Measurements from ENCODE around the gene VEGFB. TPM values are rescaled to one million over a fixed set of nuclear protein-coding genes. Genes with fewer than 3 reads are reported as not detected.

Gene VEGFB
- polyA plus RNA-seq, 3 donors, result 0.40 to 5.6 TPM; not detected in 1

DNA sequence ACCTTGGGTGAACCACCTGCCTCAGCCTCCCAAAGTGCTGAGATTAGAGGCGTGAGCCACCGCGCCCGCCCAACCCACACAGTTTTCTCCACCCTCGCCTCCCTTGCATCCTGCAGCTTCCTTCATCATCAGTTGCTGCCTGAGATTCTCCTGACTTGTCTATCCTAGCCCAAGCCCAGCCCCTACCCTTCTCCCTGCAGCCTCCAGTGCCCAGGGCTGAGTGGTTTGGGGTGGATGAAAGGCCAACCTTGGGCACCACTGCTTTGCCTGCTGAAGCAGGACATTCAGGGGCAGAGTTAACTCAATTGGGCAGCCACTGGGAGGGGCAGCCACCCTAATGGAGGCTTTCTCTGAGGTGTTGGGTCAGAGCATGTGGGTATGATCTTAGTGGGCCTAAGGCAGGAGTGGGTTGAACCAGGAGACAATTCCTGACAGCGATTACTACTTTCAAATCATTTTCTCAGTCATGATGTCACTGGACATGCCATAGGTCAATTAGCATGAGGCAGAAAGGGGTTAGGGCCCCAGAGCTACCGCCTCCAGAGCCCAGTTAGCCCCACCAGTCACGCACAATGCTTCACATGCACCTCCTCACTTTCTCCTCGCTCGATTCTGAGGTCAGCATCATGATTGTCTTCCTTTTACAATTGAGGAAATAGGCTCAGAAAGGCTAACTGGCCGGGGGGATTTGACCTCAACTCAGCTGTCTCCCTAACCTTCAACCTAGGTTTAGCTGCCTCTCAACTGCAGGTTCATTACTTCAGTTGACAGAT, 5.5 kb downstream of the VEGFB start:
- TF ChIP-seq, protein P1, sequence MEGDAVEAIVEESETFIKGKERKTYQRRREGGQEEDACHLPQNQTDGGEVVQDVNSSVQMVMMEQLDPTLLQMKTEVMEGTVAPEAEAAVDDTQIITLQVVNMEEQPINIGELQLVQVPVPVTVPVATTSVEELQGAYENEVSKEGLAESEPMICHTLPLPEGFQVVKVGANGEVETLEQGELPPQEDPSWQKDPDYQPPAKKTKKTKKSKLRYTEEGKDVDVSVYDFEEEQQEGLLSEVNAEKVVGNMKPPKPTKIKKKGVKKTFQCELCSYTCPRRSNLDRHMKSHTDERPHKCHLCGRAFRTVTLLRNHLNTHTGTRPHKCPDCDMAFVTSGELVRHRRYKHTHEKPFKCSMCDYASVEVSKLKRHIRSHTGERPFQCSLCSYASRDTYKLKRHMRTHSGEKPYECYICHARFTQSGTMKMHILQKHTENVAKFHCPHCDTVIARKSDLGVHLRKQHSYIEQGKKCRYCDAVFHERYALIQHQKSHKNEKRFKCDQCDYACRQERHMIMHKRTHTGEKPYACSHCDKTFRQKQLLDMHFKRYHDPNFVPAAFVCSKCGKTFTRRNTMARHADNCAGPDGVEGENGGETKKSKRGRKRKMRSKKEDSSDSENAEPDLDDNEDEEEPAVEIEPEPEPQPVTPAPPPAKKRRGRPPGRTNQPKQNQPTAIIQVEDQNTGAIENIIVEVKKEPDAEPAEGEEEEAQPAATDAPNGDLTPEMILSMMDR (IDR thresholded peaks at IDR 0.05), result no peak
- WGBS (ENCODE audit: insufficient coverage), result 44% methylated on average over 8 of the region's 11 CpGs
- Mint-ChIP-seq H3K27ac (peak overlapping the region; percentile 100), H3K36me3 (peaks cover 22 to 24% of the 10 kb centered on the region in 2 donors), H3K9me3 (no peaks in the 10 kb centered on the region), H3K27me3 (ENCODE audit: low read depth in 3 of 3) (peaks cover 2 to 9% (median 7%) of the 10 kb centered on the region in 3 donors), H3K4me3 (peak overlapping the region; percentile 87 to 92), H3K4me1 (peaks cover 55% of the 10 kb centered on the region)
- peak overlapping the region; percentile 40 to 84 (median 41) for H3K4me3 ChIP-seq (replicated peaks in 1 of 3; ENCODE audit: low read depth in 2 of 3, low read length in 3 of 3)
- H2AFZ ChIP-seq (ENCODE audit: insufficient read depth, low read depth, low read length, poor library complexity, severe bottlenecking), result no peak overlapping the region
- no peaks in the 10 kb centered on the region for H4K20me1 ChIP-seq (ENCODE audit: insufficient read depth, low read length)
- peaks cover 60 to 75% of the 10 kb centered on the region in 2 donors for H3K4me1 ChIP-seq (ENCODE audit: control insufficient read depth in 1 of 2, insufficient read depth in 2 of 2, low read length in 2 of 2)
- H3K36me3 ChIP-seq (replicated peaks in 1 of 2; ENCODE audit: control insufficient read depth in 1 of 2, insufficient read depth in 2 of 2, low read length in 2 of 2), result peaks cover 10 to 12% of the 10 kb centered on the region in 2 donors
- peaks cover 25% of the 10 kb centered on the region for H3K79me2 ChIP-seq (ENCODE audit: insufficient read depth, low read length)
- no peaks in the 10 kb centered on the region for H3K9me3 ChIP-seq (replicated peaks in 1 of 2; ENCODE audit: control insufficient read depth in 1 of 2, insufficient read depth in 1 of 2, low read length in 2 of 2)
- H3K27me3 ChIP-seq (ENCODE audit: control insufficient read depth in 2 of 2, insufficient read depth in 2 of 2, low read length in 2 of 2), result no peaks in the 10 kb centered on the region
- intact Hi-C loops (cut with micrococcal nuclease), result loop anchor here (2.0 to 5.0 kb wide), 4 partner anchors 13 to 65 kb away; partner anchors contain the start of genes FERMT3 (in 2 of the 2), CATSPERZ (in 1 of the 2), ESRRA (in 1 of the 2) and NUDT22 (in 1 of the 2)
- peak overlapping the region; percentile 96 to 100 for H3K27ac ChIP-seq (ENCODE audit: low read depth in 1 of 2, low read length in 2 of 2)
- DNase-seq, result peak; percentile 97 to 100 (median 98)
- peak overlapping the region; percentile 95 for H3K9ac ChIP-seq (ENCODE audit: insufficient read depth, low read length, poor library complexity, severe bottlenecking)
- peak overlapping the region; percentile 99 for H3K4me2 ChIP-seq (replicated peaks; ENCODE audit: extremely low read depth, low read length, poor library complexity, severe bottlenecking)

DNA sequence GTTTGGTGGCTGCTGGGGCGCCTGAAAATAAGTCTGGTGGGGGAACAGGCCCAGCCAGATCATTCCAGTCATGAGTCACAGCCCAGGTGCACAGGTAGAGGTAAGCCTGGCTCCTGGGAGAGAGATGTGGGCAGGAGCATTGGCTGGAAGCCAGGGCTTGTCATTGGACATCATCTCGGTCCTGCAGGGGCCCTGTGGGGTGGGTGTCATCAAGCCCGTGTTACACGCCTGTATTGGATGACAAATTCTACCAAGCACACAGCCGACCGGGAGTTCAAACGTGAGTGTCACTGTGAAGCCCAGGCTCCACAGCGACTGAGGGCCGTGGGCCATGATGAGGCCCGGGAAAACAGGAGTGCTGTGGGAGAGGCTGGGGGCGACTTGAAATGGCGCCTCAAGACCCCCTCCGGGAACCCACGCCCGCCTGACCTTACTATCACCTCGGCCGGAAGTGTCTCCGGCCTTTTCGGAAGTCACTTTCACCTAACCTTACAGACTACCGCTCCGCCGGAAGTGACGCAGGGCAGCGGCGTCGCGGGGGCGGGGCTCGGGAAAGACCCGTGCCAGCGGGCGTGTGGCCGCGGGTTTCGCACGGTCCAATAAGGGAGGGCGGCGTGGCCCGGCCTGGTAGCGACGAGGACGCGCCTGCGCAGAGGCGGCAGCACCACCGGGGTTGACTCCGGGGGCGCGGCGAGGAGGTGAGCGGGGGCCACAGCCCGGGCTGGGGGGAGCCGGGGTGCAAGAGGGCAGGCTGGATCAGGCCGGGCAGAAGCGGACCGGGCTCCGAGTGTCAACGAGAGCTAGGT, 6.3 kb downstream of the VEGFB start, which contains the start of gene FKBP2:
Gene FKBP2 (plus strand): TSS at position 661 of the 806 bp plus-strand sequence. CDS start 1,293 bp downstream, outside the sequence.
- peak within 1 kb of the TSS; percentile 100 for H3K27ac Mint-ChIP-seq
- Histone ChIP-seq H3K27ac (ENCODE audit: low read depth in 1 of 2, low read length in 2 of 2) (peak within 1 kb of the TSS; percentile 96 to 100), H3K4me1 (ENCODE audit: control insufficient read depth in 1 of 2, insufficient read depth in 2 of 2, low read length in 2 of 2) (peaks cover 61 to 75% of the 10 kb centered on the region in 2 donors), H3K4me2 (replicated peaks; ENCODE audit: extremely low read depth, low read length, poor library complexity, severe bottlenecking) (peak within 1 kb of the TSS; percentile 99), H3K36me3 (replicated peaks in 1 of 2; ENCODE audit: control insufficient read depth in 1 of 2, insufficient read depth in 2 of 2, low read length in 2 of 2) (peaks cover 10 to 12% of the 10 kb centered on the region in 2 donors), H3K27me3 (ENCODE audit: control insufficient read depth in 2 of 2, insufficient read depth in 2 of 2, low read length in 2 of 2) (no peaks in the 10 kb centered on the region), H4K20me1 (ENCODE audit: insufficient read depth, low read length) (no peaks in the 10 kb centered on the region), H3K9ac (ENCODE audit: insufficient read depth, low read length, poor library complexity, severe bottlenecking) (peak within 1 kb of the TSS; percentile 95), H3K79me2 (ENCODE audit: insufficient read depth, low read length) (peaks cover 33% of the 10 kb centered on the region), H3K4me3 (replicated peaks in 1 of 3; ENCODE audit: low read depth in 2 of 3, low read length in 3 of 3) (peak within 1 kb of the TSS; percentile 54 to 84 (median 81)), H3K9me3 (replicated peaks in 1 of 2; ENCODE audit: control insufficient read depth in 1 of 2, insufficient read depth in 1 of 2, low read length in 2 of 2) (no peaks in the 10 kb centered on the region), H2AFZ (ENCODE audit: insufficient read depth, low read depth, low read length, poor library complexity, severe bottlenecking) (peak within 1 kb of the TSS; percentile 43)
- peaks cover 57% of the 10 kb centered on the region for H3K4me1 Mint-ChIP-seq
- H3K27me3 Mint-ChIP-seq (ENCODE audit: low read depth in 3 of 3), result peaks cover 0 to 5% (median 0%) of the 10 kb centered on the region in 3 donors
- peak; percentile 98 to 99 (median 99) for DNase-seq
- TF ChIP-seq, protein P1 (IDR thresholded peaks at IDR 0.05), result no peak
- intact Hi-C loops (cut with micrococcal nuclease), result loop anchor here (2.0 to 5.0 kb wide), 4 partner anchors 14 to 64 kb away; partner anchors contain the start of genes FERMT3 (in 2 of the 2), CATSPERZ (in 1 of the 2), ESRRA (in 1 of the 2) and NUDT22 (in 1 of the 2)
- H3K4me3 Mint-ChIP-seq, result peak within 1 kb of the TSS; percentile 87 to 92
- peaks cover 22 to 24% of the 10 kb centered on the region in 2 donors for H3K36me3 Mint-ChIP-seq
- WGBS (ENCODE audit: insufficient coverage), result 1% methylated on average over 50 of the region's 58 CpGs
- no peaks in the 10 kb centered on the region for H3K9me3 Mint-ChIP-seq

Measured in CD14-positive monocyte (primary cell).